ENCODE data around the gene FLT3LG. TPM values are rescaled to one million over a fixed set of nuclear protein-coding genes. Genes with fewer than 3 reads are reported as not detected.
A peak's percentile ranks its signal among the peaks of the same experiment; 100 is the strongest.

The FLT3LG gene
- total RNA-seq, 1 donor from 2014 or later: 11.3 TPM

- no peak overlapping the region for H3K27ac Mint-ChIP-seq (ENCODE audit: unreplicated experiment)
- no peak overlapping the region for H3K4me3 Mint-ChIP-seq (ENCODE audit: unreplicated experiment)
- DNase-seq (ENCODE audit: extremely low spot score, unreplicated experiment): no peak
- no peaks in the 10 kb centered on the region for H3K36me3 Mint-ChIP-seq (ENCODE audit: unreplicated experiment)
- H3K9me3 Mint-ChIP-seq (ENCODE audit: unreplicated experiment): no peaks in the 10 kb centered on the region
- peaks cover 10% of the 10 kb centered on the region for H3K4me1 Mint-ChIP-seq (ENCODE audit: unreplicated experiment)
- TF ChIP-seq CTCF (IDR thresholded peaks at IDR 0.05): peak; percentile 67
- no peaks in the 10 kb centered on the region for H3K27me3 Mint-ChIP-seq (ENCODE audit: unreplicated experiment)
Observed at GRCh38 chr19:49506575-49507105, 32.6 kb downstream of the FLT3LG start.

GRCh38 chr19:49507803-49508494 is 33.9 kb downstream of the FLT3LG start:
- H3K27me3 Mint-ChIP-seq (ENCODE audit: unreplicated experiment): no peaks in the 10 kb centered on the region
- no peak overlapping the region for H3K4me3 Mint-ChIP-seq (ENCODE audit: unreplicated experiment)
- H3K27ac Mint-ChIP-seq (ENCODE audit: unreplicated experiment): peak overlapping the region; percentile 3
- no peak for DNase-seq (ENCODE audit: extremely low spot score, unreplicated experiment)
- no peaks in the 10 kb centered on the region for H3K36me3 Mint-ChIP-seq (ENCODE audit: unreplicated experiment)
- no peaks in the 10 kb centered on the region for H3K9me3 Mint-ChIP-seq (ENCODE audit: unreplicated experiment)
- TF ChIP-seq CTCF (IDR thresholded peaks at IDR 0.05): no peak
- H3K4me1 Mint-ChIP-seq (ENCODE audit: unreplicated experiment): peaks cover 18% of the 10 kb centered on the region

- DNase-seq (ENCODE audit: extremely low spot score, unreplicated experiment): no peak
- Mint-ChIP-seq H3K27me3 (ENCODE audit: unreplicated experiment) (no peaks in the 10 kb centered on the region), H3K36me3 (ENCODE audit: unreplicated experiment) (peaks cover 16% of the 10 kb centered on the region), H3K4me1 (ENCODE audit: unreplicated experiment) (peaks cover 28% of the 10 kb centered on the region), H3K9me3 (ENCODE audit: unreplicated experiment) (no peaks in the 10 kb centered on the region), H3K4me3 (ENCODE audit: unreplicated experiment) (peak overlapping the region; percentile 89), H3K27ac (ENCODE audit: unreplicated experiment) (peak overlapping the region; percentile 14)
- no peak for TF ChIP-seq CTCF (IDR thresholded peaks at IDR 0.05)
Observed at GRCh38 chr19:49512970-49513745, 39.1 kb downstream of the FLT3LG start.

- peak overlapping the region; percentile 14 for H3K27ac Mint-ChIP-seq (ENCODE audit: unreplicated experiment)
- H3K27me3 Mint-ChIP-seq (ENCODE audit: unreplicated experiment): no peaks in the 10 kb centered on the region
- H3K9me3 Mint-ChIP-seq (ENCODE audit: unreplicated experiment): no peaks in the 10 kb centered on the region
- peaks cover 19% of the 10 kb centered on the region for H3K36me3 Mint-ChIP-seq (ENCODE audit: unreplicated experiment)
- H3K4me1 Mint-ChIP-seq (ENCODE audit: unreplicated experiment): peaks cover 28% of the 10 kb centered on the region
- H3K4me3 Mint-ChIP-seq (ENCODE audit: unreplicated experiment): peak overlapping the region; percentile 78
- DNase-seq (ENCODE audit: extremely low spot score, unreplicated experiment): no peak
- TF ChIP-seq CTCF (IDR thresholded peaks at IDR 0.05): no peak
Observed at GRCh38 chr19:49513746-49514118, 39.7 kb downstream of the FLT3LG start.

- Mint-ChIP-seq H3K36me3 (ENCODE audit: unreplicated experiment) (peaks cover 20% of the 10 kb centered on the region), H3K9me3 (ENCODE audit: unreplicated experiment) (no peaks in the 10 kb centered on the region), H3K4me3 (ENCODE audit: unreplicated experiment) (peak overlapping the region; percentile 78), H3K4me1 (ENCODE audit: unreplicated experiment) (peaks cover 28% of the 10 kb centered on the region), H3K27ac (ENCODE audit: unreplicated experiment) (no peak overlapping the region), H3K27me3 (ENCODE audit: unreplicated experiment) (no peaks in the 10 kb centered on the region)
- no peak for TF ChIP-seq CTCF (IDR thresholded peaks at IDR 0.05)
- DNase-seq (ENCODE audit: extremely low spot score, unreplicated experiment): no peak
Observed at GRCh38 chr19:49514151-49514550, 40.1 kb downstream of the FLT3LG start.

Data from osteocyte (in vitro differentiated cells).